ENCODE measurements around the gene BCAS1.

The BCAS1 gene

DNA sequence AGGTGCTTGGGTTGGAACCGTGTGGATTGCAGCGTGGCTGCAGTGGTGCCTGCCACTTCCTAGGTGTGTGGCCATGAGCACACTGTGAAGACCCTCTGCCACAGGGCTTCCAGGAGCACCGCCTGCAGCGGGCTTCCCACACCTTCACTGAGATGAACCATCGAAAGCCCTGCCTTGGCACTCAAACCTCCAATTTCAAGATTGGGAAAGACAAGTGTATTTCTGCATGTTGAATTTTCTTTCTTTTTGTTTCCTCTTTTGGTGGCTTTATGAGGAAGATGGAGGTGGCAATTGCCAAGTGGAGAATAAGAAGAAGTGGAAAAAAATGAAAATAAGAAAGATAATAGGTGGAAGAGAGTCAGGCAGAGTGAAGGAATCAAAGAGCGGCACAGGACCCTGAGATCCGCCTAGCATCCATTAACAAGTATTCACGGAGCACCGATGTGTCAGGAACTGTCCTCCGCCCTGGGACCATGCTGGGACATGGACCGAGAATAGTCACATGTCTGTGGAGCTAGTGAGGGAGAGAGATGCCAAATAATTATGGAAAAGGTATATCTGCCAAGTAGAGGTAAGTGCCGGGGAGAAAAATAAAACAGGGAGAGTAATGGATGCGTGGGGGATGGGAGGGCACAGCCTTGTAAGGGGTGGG lies 159.9 kb downstream of the BCAS1 start:
- H3K4me3 ChIP-seq (replicated peaks; ENCODE audit: low read depth, low read length), result no peak overlapping the region
- no peak for DNase-seq (ENCODE audit: extremely low read depth, insufficient read length)
- TF ChIP-seq, protein P1, sequence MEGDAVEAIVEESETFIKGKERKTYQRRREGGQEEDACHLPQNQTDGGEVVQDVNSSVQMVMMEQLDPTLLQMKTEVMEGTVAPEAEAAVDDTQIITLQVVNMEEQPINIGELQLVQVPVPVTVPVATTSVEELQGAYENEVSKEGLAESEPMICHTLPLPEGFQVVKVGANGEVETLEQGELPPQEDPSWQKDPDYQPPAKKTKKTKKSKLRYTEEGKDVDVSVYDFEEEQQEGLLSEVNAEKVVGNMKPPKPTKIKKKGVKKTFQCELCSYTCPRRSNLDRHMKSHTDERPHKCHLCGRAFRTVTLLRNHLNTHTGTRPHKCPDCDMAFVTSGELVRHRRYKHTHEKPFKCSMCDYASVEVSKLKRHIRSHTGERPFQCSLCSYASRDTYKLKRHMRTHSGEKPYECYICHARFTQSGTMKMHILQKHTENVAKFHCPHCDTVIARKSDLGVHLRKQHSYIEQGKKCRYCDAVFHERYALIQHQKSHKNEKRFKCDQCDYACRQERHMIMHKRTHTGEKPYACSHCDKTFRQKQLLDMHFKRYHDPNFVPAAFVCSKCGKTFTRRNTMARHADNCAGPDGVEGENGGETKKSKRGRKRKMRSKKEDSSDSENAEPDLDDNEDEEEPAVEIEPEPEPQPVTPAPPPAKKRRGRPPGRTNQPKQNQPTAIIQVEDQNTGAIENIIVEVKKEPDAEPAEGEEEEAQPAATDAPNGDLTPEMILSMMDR (IDR thresholded peaks at IDR 0.05; ENCODE audit: insufficient read depth, low read length, poor library complexity, severe bottlenecking), result no peak
- H3K36me3 ChIP-seq (ENCODE audit: control insufficient read depth, insufficient read depth, low read length), result no peaks in the 10 kb centered on the region
- H3K27me3 ChIP-seq (replicated peaks; ENCODE audit: control insufficient read depth, insufficient read depth, low read length), result no peaks in the 10 kb centered on the region

DNA sequence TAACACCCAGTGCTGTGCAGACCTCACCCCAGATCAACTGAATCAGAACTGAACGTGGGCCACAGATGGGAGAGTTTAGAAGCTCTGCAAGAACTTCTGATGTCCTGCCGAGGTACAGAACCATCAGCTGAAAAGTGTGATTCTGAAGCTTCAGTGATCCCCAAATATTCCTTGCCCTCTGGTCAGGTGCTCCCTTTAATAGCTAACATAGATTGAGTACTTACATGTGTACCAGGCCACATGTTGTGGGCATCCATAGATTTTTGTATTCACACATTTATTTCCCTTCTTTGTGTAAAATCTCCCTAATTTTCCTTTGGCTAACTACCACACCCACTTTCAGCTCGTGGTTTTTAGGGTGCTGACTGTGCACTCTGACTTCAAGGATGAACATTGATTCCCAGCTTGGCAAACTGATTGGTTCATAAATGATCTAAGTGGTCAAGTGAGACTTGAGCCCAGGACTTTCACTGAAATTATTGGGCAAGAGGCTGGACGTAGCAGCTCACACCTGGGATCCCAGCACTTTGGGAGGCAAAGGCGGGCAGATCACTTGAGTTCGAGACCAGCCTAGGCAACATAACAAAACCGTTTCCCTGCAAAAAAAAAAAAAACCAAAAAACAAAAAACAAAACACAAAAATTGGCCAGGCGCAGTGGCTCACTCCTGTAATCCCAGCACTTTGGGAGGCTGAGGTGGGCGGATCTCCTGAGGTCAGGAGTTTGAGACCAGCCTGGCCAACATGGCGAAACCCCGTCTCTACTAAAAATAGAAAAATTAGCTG lies 162.2 kb downstream of the BCAS1 start:
- Histone ChIP-seq H3K36me3 (ENCODE audit: control insufficient read depth, insufficient read depth, low read length) (no peaks in the 10 kb centered on the region), H3K27me3 (replicated peaks; ENCODE audit: control insufficient read depth, insufficient read depth, low read length) (no peaks in the 10 kb centered on the region), H3K4me3 (replicated peaks; ENCODE audit: low read depth, low read length) (peak overlapping the region; percentile 37)
- TF ChIP-seq, protein P1 (IDR thresholded peaks at IDR 0.05; ENCODE audit: insufficient read depth, low read length, poor library complexity, severe bottlenecking), result no peak
- DNase-seq (ENCODE audit: extremely low read depth, insufficient read length), result no peak

DNA sequence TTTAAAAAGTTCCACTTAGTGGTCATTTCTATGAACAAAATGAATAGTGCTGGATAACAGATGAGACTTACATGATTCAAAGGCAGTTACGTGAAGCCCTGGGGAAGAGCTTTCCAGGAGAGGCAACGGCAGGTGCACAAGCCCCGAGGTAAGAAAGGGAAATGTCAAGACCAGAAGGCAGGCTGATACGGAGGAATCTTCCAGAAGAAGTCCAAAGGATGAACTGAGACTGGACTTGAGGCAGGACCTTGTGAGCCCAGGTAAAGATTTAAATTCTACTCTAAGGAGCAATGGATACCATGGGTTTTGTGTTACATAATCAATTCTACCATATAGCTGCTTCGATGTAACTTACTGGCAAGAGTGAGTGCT lies 164.6 kb downstream of the BCAS1 start:
- no peaks in the 10 kb centered on the region for H3K27me3 ChIP-seq (replicated peaks; ENCODE audit: control insufficient read depth, insufficient read depth, low read length)
- H3K4me3 ChIP-seq (replicated peaks; ENCODE audit: low read depth, low read length), result peak overlapping the region; percentile 47
- no peaks in the 10 kb centered on the region for H3K36me3 ChIP-seq (ENCODE audit: control insufficient read depth, insufficient read depth, low read length)
- TF ChIP-seq, protein P1 (IDR thresholded peaks at IDR 0.05; ENCODE audit: insufficient read depth, low read length, poor library complexity, severe bottlenecking), result no peak
- DNase-seq (ENCODE audit: extremely low read depth, insufficient read length), result no peak

DNA sequence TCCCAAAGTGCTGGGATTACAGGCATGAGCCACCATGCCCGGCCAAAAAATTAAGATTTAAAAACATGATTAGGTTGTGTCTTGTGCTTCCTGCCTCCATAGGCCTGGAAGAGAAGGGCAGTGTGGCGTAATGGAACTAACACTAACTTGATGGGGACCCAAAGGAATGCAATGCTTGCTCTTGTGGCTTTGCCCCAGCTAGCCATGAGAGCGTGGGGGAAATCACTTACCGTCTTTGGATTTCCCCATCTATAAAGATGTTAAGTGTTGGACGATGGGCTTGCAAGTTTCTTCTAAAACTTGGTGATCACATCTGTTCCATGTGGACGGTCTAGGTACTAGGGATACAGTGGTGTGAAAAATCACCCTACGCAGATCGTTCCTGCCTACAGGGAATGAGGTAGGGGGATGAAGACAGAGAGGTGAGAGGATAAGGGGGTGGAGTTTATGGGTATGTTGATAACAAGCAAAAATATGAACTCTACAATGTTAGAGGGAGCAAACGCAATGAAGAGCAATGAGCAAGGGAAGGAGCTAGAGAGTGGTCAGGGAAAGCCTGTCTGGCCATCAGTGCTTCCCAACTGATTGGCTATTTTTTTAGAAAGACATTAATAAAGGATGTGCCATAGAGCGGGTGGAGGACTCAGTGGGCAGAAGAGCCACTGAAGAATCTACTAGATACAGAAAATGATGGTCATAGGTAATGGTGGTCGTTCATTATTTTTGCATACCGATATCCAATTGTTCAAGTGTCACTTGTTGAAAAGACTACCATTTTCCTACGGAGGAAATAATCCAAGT lies 165.2 kb downstream of the BCAS1 start:
- no peak for DNase-seq (ENCODE audit: extremely low read depth, insufficient read length)
- H3K27me3 ChIP-seq (replicated peaks; ENCODE audit: control insufficient read depth, insufficient read depth, low read length), result no peaks in the 10 kb centered on the region
- H3K4me3 ChIP-seq (replicated peaks; ENCODE audit: low read depth, low read length), result peak overlapping the region; percentile 47
- TF ChIP-seq, protein P1 (IDR thresholded peaks at IDR 0.05; ENCODE audit: insufficient read depth, low read length, poor library complexity, severe bottlenecking), result no peak
- H3K36me3 ChIP-seq (ENCODE audit: control insufficient read depth, insufficient read depth, low read length), result no peaks in the 10 kb centered on the region

DNA sequence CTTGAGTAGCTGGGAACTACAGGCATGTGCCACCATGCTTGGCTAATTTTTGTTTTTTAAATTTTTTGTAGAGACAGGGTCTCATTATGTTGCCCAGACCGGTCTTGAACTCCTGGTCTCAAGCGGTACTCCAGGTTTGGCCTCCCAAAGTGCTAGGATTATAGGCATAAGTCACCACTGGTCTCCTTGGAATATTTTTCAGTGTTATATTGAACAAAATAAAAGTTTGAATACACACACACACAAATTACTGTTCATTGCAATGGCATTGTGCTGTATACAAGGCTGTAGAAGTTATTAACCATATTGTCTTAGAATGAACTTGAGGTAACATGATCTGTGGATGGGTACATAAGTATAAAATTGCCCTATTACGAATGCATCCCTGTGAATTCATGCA lies 166.1 kb downstream of the BCAS1 start:
- Histone ChIP-seq H3K27me3 (replicated peaks; ENCODE audit: control insufficient read depth, insufficient read depth, low read length) (no peaks in the 10 kb centered on the region), H3K4me3 (replicated peaks; ENCODE audit: low read depth, low read length) (no peak overlapping the region), H3K36me3 (ENCODE audit: control insufficient read depth, insufficient read depth, low read length) (no peaks in the 10 kb centered on the region)
- DNase-seq (ENCODE audit: extremely low read depth, insufficient read length), result no peak
- TF ChIP-seq, protein P1 (IDR thresholded peaks at IDR 0.05; ENCODE audit: insufficient read depth, low read length, poor library complexity, severe bottlenecking), result no peak
